MM.1S (cell line): ENCODE results near the gene PRKCA.
"Not testable (repeated sequence)": the region's sequence is repeated elsewhere in the genome, so short reads cannot be mapped to it uniquely, and the experiment has no call there.

Experiments
- EZH2 ChIP-seq: fragments of 300-600 bp; sonication (generic); optimal IDR thresholded peaks from 2 replicates; pipeline ENCODE3; 2017; ENCODE audit warnings: low read depth, mild to moderate bottlenecking, antibody characterized with exemption, low read length, mixed read lengths
- TF ChIP-seq, protein P1 (sequence below): fragments of 300-600 bp; sonication (generic); IDR thresholded peaks from 2 replicates; pipeline ENCODE4 v1.5.1; 2016; ENCODE audit warnings: antibody characterized with exemption, low read length, mixed read lengths

DNA sequence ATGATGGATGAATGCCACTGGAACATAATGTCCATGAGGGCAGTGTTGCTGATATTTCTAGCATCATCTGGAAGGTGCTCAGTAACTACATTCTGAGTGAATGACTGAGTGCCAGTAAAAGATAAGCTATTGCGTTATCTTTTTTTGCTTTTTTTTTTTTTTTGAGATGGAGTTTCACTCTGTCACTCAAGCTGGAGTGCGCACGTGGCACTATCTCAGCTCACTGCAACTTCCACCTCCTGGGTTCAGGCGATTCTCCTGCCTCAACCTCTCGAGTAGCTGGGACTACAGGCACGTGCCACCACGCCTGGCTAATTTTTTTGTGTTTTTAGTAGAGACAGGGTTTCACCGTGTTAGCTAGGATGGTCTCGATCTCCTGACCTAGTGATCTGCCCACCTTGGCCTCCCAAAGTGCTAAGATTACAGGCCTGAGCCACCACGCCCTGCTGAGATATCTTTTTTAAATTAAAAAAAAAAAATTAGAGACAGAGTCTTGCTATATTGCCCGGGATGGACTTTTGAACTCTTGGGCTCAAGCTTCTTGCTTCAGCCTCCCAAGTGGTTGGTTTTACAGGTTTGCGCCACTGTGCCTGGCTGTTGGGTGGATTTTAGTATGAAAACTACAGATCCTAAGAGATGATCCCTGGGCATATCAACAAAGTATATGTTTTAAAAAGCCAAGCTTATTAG is 43.7 kb downstream of the PRKCA start:
- TF ChIP-seq, protein P1, sequence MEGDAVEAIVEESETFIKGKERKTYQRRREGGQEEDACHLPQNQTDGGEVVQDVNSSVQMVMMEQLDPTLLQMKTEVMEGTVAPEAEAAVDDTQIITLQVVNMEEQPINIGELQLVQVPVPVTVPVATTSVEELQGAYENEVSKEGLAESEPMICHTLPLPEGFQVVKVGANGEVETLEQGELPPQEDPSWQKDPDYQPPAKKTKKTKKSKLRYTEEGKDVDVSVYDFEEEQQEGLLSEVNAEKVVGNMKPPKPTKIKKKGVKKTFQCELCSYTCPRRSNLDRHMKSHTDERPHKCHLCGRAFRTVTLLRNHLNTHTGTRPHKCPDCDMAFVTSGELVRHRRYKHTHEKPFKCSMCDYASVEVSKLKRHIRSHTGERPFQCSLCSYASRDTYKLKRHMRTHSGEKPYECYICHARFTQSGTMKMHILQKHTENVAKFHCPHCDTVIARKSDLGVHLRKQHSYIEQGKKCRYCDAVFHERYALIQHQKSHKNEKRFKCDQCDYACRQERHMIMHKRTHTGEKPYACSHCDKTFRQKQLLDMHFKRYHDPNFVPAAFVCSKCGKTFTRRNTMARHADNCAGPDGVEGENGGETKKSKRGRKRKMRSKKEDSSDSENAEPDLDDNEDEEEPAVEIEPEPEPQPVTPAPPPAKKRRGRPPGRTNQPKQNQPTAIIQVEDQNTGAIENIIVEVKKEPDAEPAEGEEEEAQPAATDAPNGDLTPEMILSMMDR, result not testable (repeated sequence)
- not testable (repeated sequence) for TF ChIP-seq EZH2
